ENCODE data around the gene ATG10.
A peak's percentile ranks its signal among the peaks of the same experiment; 100 is the strongest.

DNA sequence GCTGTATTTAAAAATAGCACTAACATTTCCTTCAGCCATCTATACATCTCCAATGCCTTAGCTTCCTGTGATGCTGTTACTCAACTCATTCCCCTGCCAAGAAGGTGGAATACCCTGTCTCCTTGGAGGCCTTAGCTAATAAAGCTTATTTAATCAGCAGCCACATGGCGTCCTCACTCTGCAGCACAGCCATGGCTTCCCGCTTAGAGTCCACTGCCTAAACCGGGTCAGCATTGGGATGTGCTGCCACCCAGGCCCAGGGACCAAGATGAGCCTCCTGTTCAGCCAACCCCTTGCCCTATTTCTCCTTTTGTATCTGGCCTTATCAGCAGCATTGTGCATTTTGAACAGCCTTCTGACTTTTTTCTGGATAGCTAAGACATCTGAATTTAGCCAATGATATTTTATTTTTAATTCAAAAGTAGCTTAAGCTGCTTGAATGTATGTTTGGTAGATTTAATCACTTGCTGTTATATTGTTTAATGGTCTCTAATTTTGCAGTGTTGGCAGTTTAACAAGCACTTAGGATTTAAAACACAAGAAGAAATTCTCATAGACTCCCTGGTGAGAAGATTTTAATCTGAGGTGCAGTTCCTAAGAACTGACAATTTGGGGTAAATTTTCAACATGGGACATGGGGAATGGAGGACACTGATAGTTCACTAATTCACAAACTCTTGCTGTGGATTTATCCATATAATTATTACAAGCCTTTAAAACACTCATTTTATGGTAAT lies 193.3 kb downstream of the ATG10 start:
- TF ChIP-seq CTCF (conservative IDR thresholded peaks at IDR 0.05; ENCODE audit: low read depth in 2 of 2) (peak in 1 of 2 experiments; percentile 30; a peak in 2 of 4 replicates), POLR2AphosphoS5 (IDR thresholded peaks at IDR 0.05; ENCODE audit: low read depth) (no peak), EZH2 (IDR thresholded peaks at IDR 0.05; ENCODE audit: low read depth, unreplicated experiment) (no peak), EZH2phosphoT487 (IDR thresholded peaks at IDR 0.05; ENCODE audit: unreplicated experiment) (no peak), ZNF462 (CRISPR knock-in tag; IDR thresholded peaks at IDR 0.05) (no peak), JUNB (IDR thresholded peaks at IDR 0.05; ENCODE audit: unreplicated experiment) (no peak), ZNF331 (CRISPR knock-in tag; IDR thresholded peaks at IDR 0.05; ENCODE audit: low read depth) (no peak), NANOG (IDR thresholded peaks at IDR 0.05; ENCODE audit: borderline replicate concordance) (no peak), CREB1 (CRISPR knock-in tag; IDR thresholded peaks at IDR 0.05; ENCODE audit: low read depth) (no peak), STAT1 (IDR thresholded peaks at IDR 0.05; ENCODE audit: unreplicated experiment) (no peak)
- TF ChIP-seq, protein P1, sequence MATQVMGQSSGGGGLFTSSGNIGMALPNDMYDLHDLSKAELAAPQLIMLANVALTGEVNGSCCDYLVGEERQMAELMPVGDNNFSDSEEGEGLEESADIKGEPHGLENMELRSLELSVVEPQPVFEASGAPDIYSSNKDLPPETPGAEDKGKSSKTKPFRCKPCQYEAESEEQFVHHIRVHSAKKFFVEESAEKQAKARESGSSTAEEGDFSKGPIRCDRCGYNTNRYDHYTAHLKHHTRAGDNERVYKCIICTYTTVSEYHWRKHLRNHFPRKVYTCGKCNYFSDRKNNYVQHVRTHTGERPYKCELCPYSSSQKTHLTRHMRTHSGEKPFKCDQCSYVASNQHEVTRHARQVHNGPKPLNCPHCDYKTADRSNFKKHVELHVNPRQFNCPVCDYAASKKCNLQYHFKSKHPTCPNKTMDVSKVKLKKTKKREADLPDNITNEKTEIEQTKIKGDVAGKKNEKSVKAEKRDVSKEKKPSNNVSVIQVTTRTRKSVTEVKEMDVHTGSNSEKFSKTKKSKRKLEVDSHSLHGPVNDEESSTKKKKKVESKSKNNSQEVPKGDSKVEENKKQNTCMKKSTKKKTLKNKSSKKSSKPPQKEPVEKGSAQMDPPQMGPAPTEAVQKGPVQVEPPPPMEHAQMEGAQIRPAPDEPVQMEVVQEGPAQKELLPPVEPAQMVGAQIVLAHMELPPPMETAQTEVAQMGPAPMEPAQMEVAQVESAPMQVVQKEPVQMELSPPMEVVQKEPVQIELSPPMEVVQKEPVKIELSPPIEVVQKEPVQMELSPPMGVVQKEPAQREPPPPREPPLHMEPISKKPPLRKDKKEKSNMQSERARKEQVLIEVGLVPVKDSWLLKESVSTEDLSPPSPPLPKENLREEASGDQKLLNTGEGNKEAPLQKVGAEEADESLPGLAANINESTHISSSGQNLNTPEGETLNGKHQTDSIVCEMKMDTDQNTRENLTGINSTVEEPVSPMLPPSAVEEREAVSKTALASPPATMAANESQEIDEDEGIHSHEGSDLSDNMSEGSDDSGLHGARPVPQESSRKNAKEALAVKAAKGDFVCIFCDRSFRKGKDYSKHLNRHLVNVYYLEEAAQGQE (IDR thresholded peaks at IDR 0.05; ENCODE audit: unreplicated experiment): no peak
- TF ChIP-seq, protein P2, sequence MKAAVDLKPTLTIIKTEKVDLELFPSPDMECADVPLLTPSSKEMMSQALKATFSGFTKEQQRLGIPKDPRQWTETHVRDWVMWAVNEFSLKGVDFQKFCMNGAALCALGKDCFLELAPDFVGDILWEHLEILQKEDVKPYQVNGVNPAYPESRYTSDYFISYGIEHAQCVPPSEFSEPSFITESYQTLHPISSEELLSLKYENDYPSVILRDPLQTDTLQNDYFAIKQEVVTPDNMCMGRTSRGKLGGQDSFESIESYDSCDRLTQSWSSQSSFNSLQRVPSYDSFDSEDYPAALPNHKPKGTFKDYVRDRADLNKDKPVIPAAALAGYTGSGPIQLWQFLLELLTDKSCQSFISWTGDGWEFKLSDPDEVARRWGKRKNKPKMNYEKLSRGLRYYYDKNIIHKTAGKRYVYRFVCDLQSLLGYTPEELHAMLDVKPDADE (IDR thresholded peaks at IDR 0.05): no peak
